ENCODE measurements around the gene LRRC63. TPM values are rescaled to one million over a fixed set of nuclear protein-coding genes. Genes with fewer than 3 reads are reported as not detected.

Gene LRRC63
- total RNA-seq, 1 donor from 2014 or later = 0.49 TPM

- intact Hi-C loops (cut with DNase I) = no loop called here
- Histone ChIP-seq H3K36me3 (no peaks in the 10 kb centered on the region), H3K9me3 (no peaks in the 10 kb centered on the region), H3K4me3 (peak within 1 kb of the TSS in 1 of 2 donors; percentile 21), H3K4me1 (no peaks in the 10 kb centered on the region), H3K27ac (peak within 1 kb of the TSS; percentile 27), H3K27me3 (no peaks in the 10 kb centered on the region)
- no peak for DNase-seq (ENCODE audit: extremely low spot score in 2 of 2)
- TF ChIP-seq POLR2AphosphoS5 (IDR thresholded peaks at IDR 0.05; ENCODE audit: insufficient read depth in 1 of 2, low read depth in 1 of 2) (peak in 1 of 2 donors; percentile 35), POLR2A (IDR thresholded peaks at IDR 0.05) (peak in 1 of 2 donors; percentile 27), CTCF (IDR thresholded peaks at IDR 0.05) (no peak)
Observed at GRCh38 chr13:46181840-46182490, 29.8 kb upstream of the LRRC63 start, which contains the start of gene LCP1. TSS of gene LCP1 (minus strand) at chr13:46182177. CDS start at chr13:46159662, 22,515 bp downstream.

- Histone ChIP-seq H3K9me3 (no peaks in the 10 kb centered on the region), H3K27ac (no peak overlapping the region), H3K36me3 (no peaks in the 10 kb centered on the region), H3K4me3 (no peak overlapping the region), H3K27me3 (no peaks in the 10 kb centered on the region), H3K4me1 (no peaks in the 10 kb centered on the region)
- intact Hi-C loops (cut with DNase I) = no loop called here
- TF ChIP-seq CTCF (IDR thresholded peaks at IDR 0.05) (no peak), POLR2A (IDR thresholded peaks at IDR 0.05) (no peak), POLR2AphosphoS5 (IDR thresholded peaks at IDR 0.05; ENCODE audit: insufficient read depth in 1 of 2, low read depth in 1 of 2) (no peak)
- no peak for DNase-seq (ENCODE audit: extremely low spot score in 2 of 2)
Observed at GRCh38 chr13:46182491-46182877, 29.2 kb upstream of the LRRC63 start.

GRCh38 chr13:46183018-46183946, 28.4 kb upstream of the LRRC63 start:
- intact Hi-C loops (cut with DNase I) = no loop called here
- Histone ChIP-seq H3K4me1 (no peaks in the 10 kb centered on the region), H3K27ac (no peak overlapping the region), H3K4me3 (no peak overlapping the region), H3K27me3 (no peaks in the 10 kb centered on the region), H3K36me3 (no peaks in the 10 kb centered on the region), H3K9me3 (no peaks in the 10 kb centered on the region)
- DNase-seq (ENCODE audit: extremely low spot score in 2 of 2) = no peak
- no peak for TF ChIP-seq POLR2A (IDR thresholded peaks at IDR 0.05)
- no peak for TF ChIP-seq POLR2AphosphoS5 (IDR thresholded peaks at IDR 0.05; ENCODE audit: insufficient read depth in 1 of 2, low read depth in 1 of 2)
- TF ChIP-seq CTCF (IDR thresholded peaks at IDR 0.05) = no peak

GRCh38 chr13:46184277-46184699, 27.4 kb upstream of the LRRC63 start:
- no peaks in the 10 kb centered on the region for H3K36me3 ChIP-seq
- H3K27me3 ChIP-seq = no peaks in the 10 kb centered on the region
- TF ChIP-seq CTCF (IDR thresholded peaks at IDR 0.05) = no peak
- TF ChIP-seq POLR2A (IDR thresholded peaks at IDR 0.05) = no peak
- no peak for TF ChIP-seq POLR2AphosphoS5 (IDR thresholded peaks at IDR 0.05; ENCODE audit: insufficient read depth in 1 of 2, low read depth in 1 of 2)
- no peak overlapping the region for H3K27ac ChIP-seq
- H3K4me1 ChIP-seq = no peaks in the 10 kb centered on the region
- intact Hi-C loops (cut with DNase I) = no loop called here
- H3K9me3 ChIP-seq = no peaks in the 10 kb centered on the region
- no peak for DNase-seq (ENCODE audit: extremely low spot score in 2 of 2)
- no peak overlapping the region for H3K4me3 ChIP-seq
